CD4-positive, alpha-beta T cell treated with Interleukin-6 for 4 hours (primary cell): ENCODE results near the gene TMEM238.
A peak's percentile ranks its signal among the peaks of the same experiment; 100 is the strongest.

Experiments used
- DNase-seq: peaks from one replicate; pipeline ENCODE4 v3.0.0-alpha.2; 2020; ENCODE audit warnings: mixed read lengths

Gene TMEM238

GRCh38 chr19:55400281-55401087 lies 16.4 kb upstream of the TMEM238 start:
- DNase-seq: no peak

- DNase-seq: no peak
Measured at GRCh38 chr19:55398200-55398925, 14.3 kb upstream of the TMEM238 start.

DNA sequence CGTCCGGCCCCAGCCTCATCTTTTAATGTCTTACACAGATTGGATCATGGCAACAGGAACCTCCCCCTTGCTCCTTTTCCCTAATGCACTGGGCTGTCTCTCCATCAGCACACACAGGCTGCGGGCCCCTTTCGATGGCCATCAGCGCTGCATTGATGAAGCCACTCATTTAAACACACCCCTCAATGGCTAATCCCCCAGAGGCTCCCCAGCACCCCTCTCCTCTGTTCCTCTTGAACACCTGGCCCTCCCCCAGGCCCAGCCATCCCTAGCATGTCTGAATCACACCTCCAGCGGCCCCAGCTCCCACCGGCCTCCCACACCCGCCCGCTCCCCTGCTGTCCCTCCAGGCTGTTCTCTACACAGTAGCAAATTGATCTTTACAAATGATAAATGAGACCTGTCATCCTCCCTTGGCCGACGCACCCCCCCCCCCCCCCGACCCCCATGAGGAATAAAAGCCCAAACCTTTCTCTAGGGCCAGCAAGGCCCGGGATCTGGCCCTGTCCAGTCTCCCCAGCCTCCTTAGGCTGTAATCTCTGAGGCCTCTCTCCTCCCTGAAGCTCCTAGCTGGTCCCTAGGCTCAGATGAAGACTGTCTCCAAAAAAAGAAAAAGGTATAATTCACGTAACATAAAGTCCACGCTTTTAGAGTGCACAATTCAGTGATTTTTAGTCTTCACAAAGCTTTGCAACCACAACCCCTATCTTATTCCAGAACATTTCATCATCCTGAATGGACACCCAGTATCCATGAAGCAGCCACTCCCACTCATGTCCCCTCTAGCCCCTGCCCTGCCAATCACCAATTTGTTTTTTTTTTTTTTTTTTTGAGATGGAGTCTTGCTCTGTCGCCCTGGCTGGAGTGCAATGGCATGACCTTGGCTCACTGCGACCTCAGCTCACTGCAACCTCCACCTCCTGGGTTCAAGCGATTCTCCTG lies 9.0 kb upstream of the TMEM238 start:
- no peak for DNase-seq

DNA sequence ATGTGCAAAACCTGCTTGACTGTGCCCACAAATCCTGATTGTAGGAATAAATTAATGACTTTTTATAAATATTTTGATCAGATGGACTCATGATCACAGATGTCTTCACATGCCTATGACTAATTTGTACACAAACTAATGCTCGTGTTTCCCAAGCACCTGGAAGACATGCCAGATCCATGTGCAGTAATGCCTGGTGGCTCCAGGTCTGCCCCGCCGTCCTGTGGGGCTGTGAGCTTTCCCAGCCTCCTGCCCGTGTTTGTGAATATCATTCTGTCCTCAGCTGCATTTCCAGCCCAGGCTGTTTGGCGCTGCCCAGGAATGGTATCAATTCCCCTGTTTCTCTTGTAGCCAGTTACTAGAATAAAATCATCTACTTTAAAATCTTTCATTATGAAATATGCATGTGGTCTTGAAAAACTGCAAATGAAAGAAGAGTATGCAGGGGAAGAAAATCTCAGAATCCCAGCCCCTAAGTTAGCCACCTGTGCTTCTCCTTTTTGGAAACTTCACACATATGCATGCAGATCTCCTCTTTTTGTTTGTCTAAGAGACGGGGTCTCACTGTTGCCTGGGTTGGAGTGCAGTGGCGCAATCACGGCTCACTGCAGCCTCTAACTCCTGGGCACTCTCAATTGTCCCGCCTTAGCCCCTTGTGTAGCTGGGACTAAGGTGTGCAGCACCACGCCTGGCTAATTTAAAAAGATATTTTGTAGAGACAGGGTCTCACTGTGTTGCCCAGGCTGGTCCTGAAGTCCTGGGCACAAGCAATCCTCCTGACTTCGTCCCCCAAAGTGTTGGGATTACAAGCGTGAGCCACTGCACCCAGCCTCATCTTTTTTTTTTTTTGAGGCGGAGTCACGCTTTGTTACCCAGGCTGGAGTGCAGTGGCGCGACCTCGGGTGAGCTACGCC lies 7.9 kb upstream of the TMEM238 start:
- no peak for DNase-seq

DNA sequence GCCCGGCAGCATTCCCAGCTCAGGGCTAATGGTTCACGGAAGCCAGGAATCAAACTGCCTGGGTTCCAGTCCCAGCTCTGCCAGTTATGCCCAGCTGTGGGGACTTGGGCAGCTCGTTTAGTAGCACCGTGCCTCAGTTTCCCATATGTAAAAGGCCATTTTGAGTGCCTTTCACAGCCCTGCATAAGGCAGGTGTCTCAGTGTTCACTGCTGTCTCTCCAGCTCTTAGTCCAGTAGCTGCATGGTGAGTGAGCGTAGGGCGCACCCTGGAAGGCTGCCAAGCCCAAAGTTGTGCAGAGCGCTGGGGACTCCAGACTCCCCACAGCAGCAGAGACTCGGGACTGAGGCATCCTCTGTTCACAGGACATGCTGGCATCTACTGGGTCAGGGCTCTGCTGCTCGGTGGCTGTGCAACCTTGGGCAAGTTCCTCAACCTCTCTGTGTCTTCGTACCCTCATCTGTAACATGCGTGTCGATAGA lies 7.1 kb upstream of the TMEM238 start:
- no peak for DNase-seq

DNA sequence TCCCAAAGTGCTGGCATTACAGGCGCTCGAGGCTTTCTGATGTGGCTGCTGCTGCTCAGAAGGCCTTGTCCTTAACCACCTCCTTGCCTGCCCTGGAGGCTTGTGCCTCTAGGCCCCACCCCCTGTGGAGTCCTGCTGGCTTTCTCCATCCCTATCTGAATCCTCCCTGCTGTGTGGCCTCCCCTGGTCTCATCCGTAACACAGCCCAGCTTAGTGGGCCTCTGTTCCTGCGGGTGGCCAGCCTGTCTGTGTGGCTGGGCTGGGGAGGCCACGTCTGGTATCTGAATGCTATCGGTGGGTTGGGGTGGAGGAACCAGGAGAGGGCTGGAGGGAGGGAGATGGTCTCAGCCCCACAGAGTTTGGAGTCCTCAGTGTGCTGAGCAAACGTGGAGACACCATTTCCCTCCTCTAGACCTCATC lies 6.4 kb upstream of the TMEM238 start:
- no peak for DNase-seq

GRCh38 chr19:55389386-55390317 lies 5.6 kb upstream of the TMEM238 start:
- no peak for DNase-seq

GRCh38 chr19:55387736-55388497 lies 3.8 kb upstream of the TMEM238 start:
- no peak for DNase-seq

- DNase-seq: peak; percentile 29
Measured at GRCh38 chr19:55386493-55386971, 2.4 kb upstream of the TMEM238 start.

DNA sequence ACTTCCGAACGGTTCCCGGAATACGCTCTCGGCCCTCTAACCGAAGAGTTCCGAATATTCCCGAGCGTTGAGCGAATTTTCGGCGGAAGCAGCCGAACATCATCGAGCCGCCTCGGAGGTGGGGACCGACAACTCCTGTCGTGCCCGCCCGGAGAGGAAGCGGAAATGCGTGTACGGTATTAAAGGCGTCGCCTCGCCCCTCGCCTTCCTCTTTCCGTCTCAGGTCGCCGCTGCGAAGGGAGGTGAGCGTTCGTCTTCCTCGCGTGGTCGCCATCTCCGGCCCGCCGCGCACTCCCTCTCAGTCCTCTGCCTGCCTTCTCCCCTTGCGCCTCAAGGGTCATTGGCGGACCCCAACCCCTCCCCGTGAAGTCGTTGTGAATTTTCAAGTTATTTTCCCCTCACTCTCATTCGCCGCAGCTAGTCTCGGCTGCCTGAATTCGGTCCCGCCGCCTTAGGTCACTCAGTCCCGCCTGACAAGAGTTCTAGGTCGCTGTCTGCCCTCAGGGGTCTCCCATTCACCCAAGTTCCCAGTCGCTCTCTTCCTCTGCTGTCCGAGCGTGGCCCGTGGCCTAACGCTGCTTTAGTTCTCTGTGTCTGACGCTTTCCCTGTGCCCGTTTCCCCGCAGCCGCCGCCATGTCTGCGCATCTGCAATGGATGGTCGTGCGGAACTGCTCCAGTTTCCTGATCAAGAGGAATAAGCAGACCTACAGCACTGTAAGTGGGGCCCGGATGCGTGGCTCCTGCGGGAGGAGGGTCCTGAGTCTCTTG lies 1.8 kb upstream of the TMEM238 start, which contains the start of gene RPL28:
RPL28 (plus strand) TSS at position 209 of the 769 bp plus-strand sequence; CDS start at position 635, 426 bp downstream.
- DNase-seq: peak; percentile 98

- DNase-seq: peak; percentile 96
Measured at GRCh38 chr19:55384920-55385723, 1.0 kb upstream of the TMEM238 start.

DNA sequence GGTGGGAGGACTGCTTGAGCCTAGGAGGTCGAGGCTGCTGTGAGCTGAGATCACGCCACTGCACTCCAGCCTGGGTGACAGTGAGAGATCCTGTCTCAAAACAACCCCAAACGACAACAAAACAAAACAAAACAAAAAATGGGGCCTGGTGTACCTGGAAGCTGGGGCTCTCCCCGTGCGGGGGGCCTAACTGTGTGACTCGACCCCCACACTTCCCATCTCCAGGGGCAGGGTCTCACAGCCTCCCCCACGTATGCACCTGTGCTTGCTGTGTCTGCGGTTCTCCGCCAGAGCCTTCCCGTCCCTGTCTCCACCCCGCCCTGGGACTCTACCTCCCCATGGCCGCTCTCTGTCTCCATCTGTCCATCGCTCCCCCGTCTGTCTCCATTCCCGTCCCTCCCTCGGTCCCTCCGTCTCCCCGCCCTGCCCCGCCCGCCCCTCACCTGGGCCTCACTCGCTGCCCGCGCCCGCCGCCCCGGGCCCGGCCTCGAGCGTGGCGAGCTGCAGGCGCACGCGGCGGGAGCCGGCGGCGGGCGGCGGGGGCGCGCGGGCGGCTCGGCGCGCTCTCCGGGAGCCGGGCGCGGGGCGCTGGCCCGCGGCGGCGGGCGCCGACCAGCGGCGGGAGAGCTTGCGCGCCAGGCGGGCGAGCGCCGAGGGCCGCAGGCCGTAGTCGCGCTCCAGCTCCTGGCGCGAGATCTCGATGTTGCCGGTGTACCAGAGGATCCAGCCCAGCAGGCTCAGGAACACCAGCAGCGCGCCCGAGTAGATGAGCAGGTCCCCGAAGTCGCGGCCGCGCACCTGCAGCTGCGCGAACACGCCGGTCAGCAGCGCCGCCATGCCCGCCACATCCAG lies 587 bp downstream of the TMEM238 start:
- DNase-seq: peak; percentile 62

GRCh38 chr19:55382522-55383054 lies 1.5 kb downstream of the TMEM238 start:
- DNase-seq: no peak

- DNase-seq: no peak
Measured at GRCh38 chr19:55382013-55382412, 2.1 kb downstream of the TMEM238 start.

- DNase-seq: no peak
Measured at GRCh38 chr19:55379174-55379573, 4.9 kb downstream of the TMEM238 start.

DNA sequence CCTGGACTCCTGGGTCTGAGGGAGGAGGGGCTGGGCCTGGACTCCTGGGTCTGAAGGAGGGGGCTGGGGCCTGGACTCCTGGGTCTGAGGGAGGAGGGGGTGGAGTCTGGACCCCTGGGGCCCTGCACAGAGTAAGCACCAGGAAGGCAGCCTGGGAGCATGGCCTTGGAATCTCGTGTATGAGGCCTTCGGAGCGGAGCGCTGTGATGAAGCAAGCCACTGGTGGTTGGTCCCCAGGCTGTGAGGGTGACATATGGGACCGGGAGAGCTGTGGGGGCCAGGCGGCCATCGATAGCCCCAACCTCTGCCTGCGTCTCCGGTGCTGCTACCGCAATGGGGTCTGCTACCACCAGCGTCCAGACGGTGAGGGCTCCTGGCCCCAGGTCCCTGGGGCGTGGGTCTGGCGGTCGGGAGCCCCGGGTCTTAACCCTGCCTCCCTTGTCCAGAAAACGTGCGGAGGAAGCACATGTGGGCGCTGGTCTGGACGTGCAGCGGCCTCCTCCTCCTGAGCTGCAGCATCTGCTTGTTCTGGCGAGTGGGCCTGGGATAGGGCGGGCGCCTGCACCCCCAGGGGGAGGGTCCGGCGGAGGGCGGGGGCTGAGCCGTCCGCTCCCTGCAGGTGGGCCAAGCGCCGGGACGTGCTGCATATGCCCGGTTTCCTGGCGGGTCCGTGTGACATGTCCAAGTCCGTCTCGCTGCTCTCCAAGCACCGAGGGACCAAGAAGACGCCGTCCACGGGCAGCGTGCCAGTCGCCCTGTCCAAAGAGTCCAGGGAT lies 6.5 kb downstream of the TMEM238 start:
- DNase-seq: no peak
